Peyer's patch (tissue), 4 donors: ENCODE data around the gene VEGFD. TPM values are rescaled to one million over a fixed set of nuclear protein-coding genes. Genes with fewer than 3 reads are reported as not detected.

Experiments
- DNase-seq, 3 donors: peaks; one replicate each; pipeline ENCODE4 v3.0.0-alpha.2; 2017 to 2019
- H3K27ac ChIP-seq, 4 donors: fragments of 200-600 bp; sonication (generic); one replicate each; pipeline ENCODE4 v1.5.1; 2016 to 2019
- H3K27me3 ChIP-seq, 2 donors: fragments of 200-600 bp; sonication (generic); one replicate each; pipeline ENCODE4 v1.5.1; 2019
- H3K36me3 ChIP-seq, 3 donors: fragments of 200-600 bp; sonication (generic); one replicate each; pipeline ENCODE4 v1.5.1; 2016 to 2019
- H3K4me1 ChIP-seq, 4 donors: fragments of 200-600 bp; sonication (generic); one replicate each; pipeline ENCODE4 v1.5.1; 2016 to 2019
- H3K4me3 ChIP-seq, 4 donors: fragments of 200-600 bp; sonication (generic); 1 replicate in 3 of 4; 2 replicates in 1 of 4; pipeline ENCODE4 v1.5.1; 2016 to 2019; ENCODE audit warnings: mild to moderate bottlenecking in 1 of 4
- H3K9me3 ChIP-seq, 4 donors: fragments of 200-600 bp; sonication (generic); one replicate each; pipeline ENCODE4 v1.5.1; 2016 to 2019; ENCODE audit warnings: mild to moderate bottlenecking in 1 of 4
- CTCF ChIP-seq, 6 experiments: fragments of 450-650 bp in 4 of 6; fragments of 200-600 bp in 2 of 6; sonication (generic) in 1 of 6; IDR thresholded peaks; one replicate each; pipeline ENCODE4 v1.5.1; 2017 to 2019; ENCODE audit warnings: antibody characterized with exemption in 6 of 6, mild to moderate bottlenecking in 3 of 6, moderate library complexity in 1 of 6
- POLR2A ChIP-seq, 2 donors: fragments of 450-650 bp; IDR thresholded peaks; one replicate each; pipeline ENCODE4 v1.5.1; 2017; ENCODE audit warnings: antibody characterized with exemption in 2 of 2, mild to moderate bottlenecking in 2 of 2, moderate library complexity in 2 of 2
- total RNA-seq, 4 donors: library from RNA; depleted of rRNA; stranded (reverse); fragments of >200 nt; gene quantifications; one replicate each; pipeline ENCODE4 v1.1.0, GENCODE V29; 2016

The VEGFD gene
- total RNA-seq, 4 donors from 2014 or later = 1.9 to 3.4 TPM; not detected in 2

- H3K36me3 ChIP-seq = peaks cover 0 to 11% (median 0%) of the 10 kb centered on the region in 3 donors
- H3K4me1 ChIP-seq = no peaks in the 10 kb centered on the region
- no peaks in the 10 kb centered on the region for H3K9me3 ChIP-seq
- TF ChIP-seq CTCF (IDR thresholded peaks at IDR 0.05) = no peak
- no peak for TF ChIP-seq POLR2A (IDR thresholded peaks at IDR 0.05)
- H3K4me3 ChIP-seq = no peak overlapping the region
- no peak for DNase-seq
- no peak overlapping the region for H3K27ac ChIP-seq
- H3K27me3 ChIP-seq = no peaks in the 10 kb centered on the region
Measured at GRCh38 chrX:15322072-15322471, 62.1 kb downstream of the VEGFD start.

- peaks cover 0 to 11% (median 0%) of the 10 kb centered on the region in 3 donors for H3K36me3 ChIP-seq
- no peak overlapping the region for H3K4me3 ChIP-seq
- no peak for DNase-seq
- no peaks in the 10 kb centered on the region for H3K27me3 ChIP-seq
- H3K27ac ChIP-seq = no peak overlapping the region
- no peaks in the 10 kb centered on the region for H3K4me1 ChIP-seq
- H3K9me3 ChIP-seq = no peaks in the 10 kb centered on the region
- TF ChIP-seq POLR2A (IDR thresholded peaks at IDR 0.05) (no peak), CTCF (IDR thresholded peaks at IDR 0.05) (no peak)
Measured at GRCh38 chrX:15321447-15321846, 62.8 kb downstream of the VEGFD start.

- DNase-seq = no peak
- H3K4me3 ChIP-seq = no peak overlapping the region
- H3K36me3 ChIP-seq = peaks cover 0 to 11% (median 0%) of the 10 kb centered on the region in 3 donors
- no peaks in the 10 kb centered on the region for H3K4me1 ChIP-seq
- H3K27ac ChIP-seq = no peak overlapping the region
- H3K27me3 ChIP-seq = no peaks in the 10 kb centered on the region
- TF ChIP-seq POLR2A (IDR thresholded peaks at IDR 0.05) = no peak
- H3K9me3 ChIP-seq = no peaks in the 10 kb centered on the region
Measured at GRCh38 chrX:15320297-15320696, 63.9 kb downstream of the VEGFD start.

GRCh38 chrX:15319075-15319474, 65.1 kb downstream of the VEGFD start:
- DNase-seq = no peak
- H3K27ac ChIP-seq = no peak overlapping the region
- no peaks in the 10 kb centered on the region for H3K4me1 ChIP-seq
- TF ChIP-seq CTCF (IDR thresholded peaks at IDR 0.05) (no peak), POLR2A (IDR thresholded peaks at IDR 0.05) (no peak)
- no peak overlapping the region for H3K4me3 ChIP-seq
- peaks cover 0 to 11% (median 0%) of the 10 kb centered on the region in 3 donors for H3K36me3 ChIP-seq
- H3K27me3 ChIP-seq = no peaks in the 10 kb centered on the region
- H3K9me3 ChIP-seq = no peaks in the 10 kb centered on the region

GRCh38 chrX:15315509-15315908, 68.7 kb downstream of the VEGFD start, which contains the start of gene ASB11:
Gene ASB11, minus strand, starts transcription at chrX:15315640. Its CDS starts 35 bp downstream, at chrX:15315605.
- no peaks in the 10 kb centered on the region for H3K4me1 ChIP-seq
- H3K27ac ChIP-seq = no peak within 1 kb of the TSS
- H3K36me3 ChIP-seq = peaks cover 0 to 7% (median 0%) of the 10 kb centered on the region in 3 donors
- DNase-seq = no peak
- no peak for TF ChIP-seq POLR2A (IDR thresholded peaks at IDR 0.05)
- TF ChIP-seq CTCF (IDR thresholded peaks at IDR 0.05) = no peak
- H3K27me3 ChIP-seq = no peaks in the 10 kb centered on the region
- H3K9me3 ChIP-seq = no peaks in the 10 kb centered on the region
- no peak within 1 kb of the TSS for H3K4me3 ChIP-seq

- Histone ChIP-seq H3K36me3 (no peaks in the 10 kb centered on the region), H3K27me3 (no peaks in the 10 kb centered on the region), H3K4me3 (no peak overlapping the region), H3K27ac (no peak overlapping the region), H3K9me3 (no peaks in the 10 kb centered on the region), H3K4me1 (no peaks in the 10 kb centered on the region)
- TF ChIP-seq POLR2A (IDR thresholded peaks at IDR 0.05) = no peak
- no peak for TF ChIP-seq CTCF (IDR thresholded peaks at IDR 0.05)
- no peak for DNase-seq
Measured at GRCh38 chrX:15314472-15314871, 69.7 kb downstream of the VEGFD start.
